ENCODE measurements around the gene CD82. TPM values are rescaled to one million over a fixed set of nuclear protein-coding genes. Genes with fewer than 3 reads are reported as not detected.

CD82 gene
- total and polyA plus RNA-seq, 2 of the 8 experiments (the other 6 are each of a cell fraction or from before 2014, with no cell fraction given) = 7.9 to 10.3 TPM

DNA sequence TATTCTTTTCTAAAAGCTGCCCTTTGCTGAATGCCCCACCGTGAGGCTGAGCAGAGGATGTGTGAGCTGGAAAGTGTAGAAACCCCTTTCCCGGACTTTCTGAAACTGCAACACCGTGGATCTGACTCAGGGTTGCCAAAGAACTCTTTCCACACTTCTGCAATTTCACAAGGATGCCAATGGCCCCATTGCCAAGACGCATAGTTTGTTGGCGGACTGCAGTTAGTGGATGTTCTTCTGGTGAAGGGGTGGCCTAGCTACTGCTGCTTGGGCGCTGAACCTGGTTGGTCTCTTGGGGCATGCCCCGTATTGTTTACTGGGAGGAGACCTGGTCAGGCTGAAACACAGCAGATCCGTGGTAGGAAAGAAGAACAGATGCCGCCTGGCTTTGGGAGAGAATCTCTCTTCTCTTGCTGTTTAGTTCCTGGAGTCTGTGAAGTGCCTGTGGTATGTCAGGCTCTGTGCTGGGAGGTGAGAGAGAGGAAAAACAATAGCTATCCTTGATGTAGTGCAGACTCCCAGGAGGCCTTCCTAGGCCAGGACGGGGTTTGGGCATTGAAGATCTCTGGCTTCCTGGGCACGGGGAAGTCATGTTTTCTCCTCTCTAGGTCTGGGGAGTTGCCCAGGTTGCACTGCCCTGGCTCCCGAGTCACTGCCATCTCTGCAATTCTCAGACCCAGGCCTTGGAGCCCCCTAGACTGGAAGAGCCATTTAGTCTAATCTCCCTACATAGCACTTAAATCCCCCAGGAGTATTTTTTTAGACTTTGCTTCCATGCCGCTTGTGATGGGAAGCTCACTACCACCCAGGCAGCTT is 26.9 kb downstream of the CD82 start:
- no peak overlapping the region for H3K27ac ChIP-seq (ENCODE audit: low read depth, low read length)
- H2BK5ac ChIP-seq (ENCODE audit: low read depth, low read length) = no peak overlapping the region
- H3K79me1 ChIP-seq (ENCODE audit: low read depth, low read length) = no peaks in the 10 kb centered on the region
- no peaks in the 10 kb centered on the region for H3K79me2 ChIP-seq (ENCODE audit: control insufficient read depth in 1 of 2, insufficient read depth in 2 of 2, low read length in 2 of 2)
- no peaks in the 10 kb centered on the region for H4K20me1 ChIP-seq (replicated peaks in 1 of 2; ENCODE audit: control insufficient read depth in 1 of 2, insufficient read depth in 2 of 2, low read length in 2 of 2)
- H2BK12ac ChIP-seq (ENCODE audit: low read depth, low read length) = no peak overlapping the region
- no peak overlapping the region for H3K4me2 ChIP-seq (ENCODE audit: insufficient read depth in 1 of 2, low read depth in 2 of 2, low read length in 2 of 2)
- H3K56ac ChIP-seq (replicated peaks; ENCODE audit: insufficient read length, low read depth, low read length) = no peak overlapping the region
- POLR2A ChIA-PET (ENCODE audit: partially characterized antibody) = no interaction called here
- H3K18ac ChIP-seq (ENCODE audit: extremely low read depth, low read length) = no peak overlapping the region
- H3K23ac ChIP-seq (ENCODE audit: insufficient read length) = no peak overlapping the region
- H4K91ac ChIP-seq (replicated peaks; ENCODE audit: insufficient read length, low read length) = no peak overlapping the region
- no peak overlapping the region for H2AK5ac ChIP-seq (ENCODE audit: low read depth, low read length)
- DNase-seq (ENCODE audit: low read depth in 1 of 2, low spot score in 2 of 2) (no peak), FAIRE-seq (no peak)
- H3K4ac ChIP-seq (replicated peaks; ENCODE audit: insufficient read length, low read depth, low read length) = no peak overlapping the region
- no peak overlapping the region for H2BK20ac ChIP-seq (ENCODE audit: low read length)
- no peak overlapping the region for H4K5ac ChIP-seq (ENCODE audit: insufficient read length, low read depth, low read length)
- no peaks in the 10 kb centered on the region for H3K36me3 ChIP-seq (ENCODE audit: control insufficient read depth in 2 of 4, insufficient read depth in 4 of 4, low read length in 3 of 4)
- no peak overlapping the region for H3K9ac ChIP-seq (replicated peaks in 1 of 4; ENCODE audit: extremely low read depth in 1 of 4, low read depth in 3 of 4, low read length in 3 of 4)
- no peak overlapping the region for H2AFZ ChIP-seq (ENCODE audit: low read length)
- H4K8ac ChIP-seq (ENCODE audit: extremely low read depth, insufficient read depth, low read length) = no peak overlapping the region
- no peak overlapping the region for H2BK15ac ChIP-seq (ENCODE audit: low read length)
- CTCF ChIA-PET (ENCODE audit: partially characterized antibody) = interaction anchor here (0.7 to 7.7 kb wide), 7 partner anchors 9 to 464 kb away, joined by 3 to 56 read pairs (median 6); no protein-coding TSS in a partner anchor
- no peak overlapping the region for H3K14ac ChIP-seq (ENCODE audit: insufficient read length)
- H3K23me2 ChIP-seq (ENCODE audit: low read depth, low read length) = no peaks in the 10 kb centered on the region
- H3K9me3 ChIP-seq (ENCODE audit: insufficient read depth in 2 of 2, low read depth in 1 of 2, low read length in 1 of 2) = no peaks in the 10 kb centered on the region
- no peak overlapping the region for H3K4me3 ChIP-seq (ENCODE audit: extremely low read depth in 1 of 4, insufficient read depth in 2 of 4, low read depth in 3 of 4, low read length in 4 of 4)
- no peaks in the 10 kb centered on the region for H3K27me3 ChIP-seq (replicated peaks in 1 of 4; ENCODE audit: control insufficient read depth in 3 of 4, extremely low read depth in 1 of 4, insufficient read depth in 3 of 4, low read length in 3 of 4)
- H3K4me1 ChIP-seq (replicated peaks in 1 of 4; ENCODE audit: control insufficient read depth in 3 of 4, insufficient read depth in 4 of 4, low read length in 3 of 4) = peaks cover 0 to 3% (median 0%) of the 10 kb centered on the region in 4 experiments; a peak in 5 of 7 replicates
- H2BK120ac ChIP-seq (replicated peaks; ENCODE audit: low read depth, low read length) = no peak overlapping the region
- 86% methylated on average over 13 of the region's 13 CpGs; no CpG with 5 or more reads in 1 of the 2 experiments for WGBS, 2 experiments (ENCODE audit: extremely low coverage in 1 of 2, insufficient coverage in 1 of 2, insufficient read length in 1 of 2, insufficient replicate concordance in 2 of 2, low coverage in 1 of 2, low lambda C conversion rate in 2 of 2, missing lambda C conversion rate in 1 of 2)
- TF ChIP-seq, protein P1, sequence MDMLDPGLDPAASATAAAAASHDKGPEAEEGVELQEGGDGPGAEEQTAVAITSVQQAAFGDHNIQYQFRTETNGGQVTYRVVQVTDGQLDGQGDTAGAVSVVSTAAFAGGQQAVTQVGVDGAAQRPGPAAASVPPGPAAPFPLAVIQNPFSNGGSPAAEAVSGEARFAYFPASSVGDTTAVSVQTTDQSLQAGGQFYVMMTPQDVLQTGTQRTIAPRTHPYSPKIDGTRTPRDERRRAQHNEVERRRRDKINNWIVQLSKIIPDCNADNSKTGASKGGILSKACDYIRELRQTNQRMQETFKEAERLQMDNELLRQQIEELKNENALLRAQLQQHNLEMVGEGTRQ (IDR thresholded peaks at IDR 0.05; ENCODE audit: low read length) = no peak
- no peak for TF ChIP-seq TAF1 (IDR thresholded peaks at IDR 0.05; ENCODE audit: low read depth, low read length)
- no peak for TF ChIP-seq POU5F1 (IDR thresholded peaks at IDR 0.05; ENCODE audit: low read depth, low read length)
- no peak for TF ChIP-seq CBX8 (IDR thresholded peaks at IDR 0.05; ENCODE audit: borderline replicate concordance, low read depth, low read length)
- no peak for TF ChIP-seq CEBPB (IDR thresholded peaks at IDR 0.05; ENCODE audit: low read depth, low read length)
- TF ChIP-seq TEAD4 (IDR thresholded peaks at IDR 0.05; ENCODE audit: low read depth, low read length) = no peak
- TF ChIP-seq CHD1 (IDR thresholded peaks at IDR 0.05; ENCODE audit: low read depth, low read length) = no peak
- no peak for TF ChIP-seq JUND (IDR thresholded peaks at IDR 0.05; ENCODE audit: low read length)
- no peak for TF ChIP-seq SIX5 (IDR thresholded peaks at IDR 0.05; ENCODE audit: low read depth, low read length)
- TF ChIP-seq RXRA (IDR thresholded peaks at IDR 0.05; ENCODE audit: insufficient read depth, low read depth, low read length) = no peak
- TF ChIP-seq TCF12 (IDR thresholded peaks at IDR 0.05; ENCODE audit: low read depth, low read length) = no peak
- no peak for TF ChIP-seq SP4 (IDR thresholded peaks at IDR 0.05; ENCODE audit: low read length)
- TF ChIP-seq SIN3A (conservative IDR thresholded peaks at IDR 0.05 in 1 of 2, IDR thresholded peaks at IDR 0.05 in 1 of 2; ENCODE audit: low read depth in 1 of 2, low read length in 2 of 2) = no peak
